ENCODE data around the gene CD180. TPM values are rescaled to one million over a fixed set of nuclear protein-coding genes. Genes with fewer than 3 reads are reported as not detected.

Gene CD180
- total RNA-seq, 3 donors from 2014 or later, result 0.98 to 4.6 (median 2.8) TPM

- no peaks in the 10 kb centered on the region for H3K27me3 ChIP-seq
- no peak overlapping the region for H3K4me3 ChIP-seq
- no peaks in the 10 kb centered on the region for H3K9me3 ChIP-seq
- no peak overlapping the region for H3K27ac ChIP-seq
- intact Hi-C loops (cut with DNase I; ENCODE audit: low total_unique reads), result no loop called here
- H3K36me3 ChIP-seq, result no peaks in the 10 kb centered on the region
- TF ChIP-seq, protein P1, sequence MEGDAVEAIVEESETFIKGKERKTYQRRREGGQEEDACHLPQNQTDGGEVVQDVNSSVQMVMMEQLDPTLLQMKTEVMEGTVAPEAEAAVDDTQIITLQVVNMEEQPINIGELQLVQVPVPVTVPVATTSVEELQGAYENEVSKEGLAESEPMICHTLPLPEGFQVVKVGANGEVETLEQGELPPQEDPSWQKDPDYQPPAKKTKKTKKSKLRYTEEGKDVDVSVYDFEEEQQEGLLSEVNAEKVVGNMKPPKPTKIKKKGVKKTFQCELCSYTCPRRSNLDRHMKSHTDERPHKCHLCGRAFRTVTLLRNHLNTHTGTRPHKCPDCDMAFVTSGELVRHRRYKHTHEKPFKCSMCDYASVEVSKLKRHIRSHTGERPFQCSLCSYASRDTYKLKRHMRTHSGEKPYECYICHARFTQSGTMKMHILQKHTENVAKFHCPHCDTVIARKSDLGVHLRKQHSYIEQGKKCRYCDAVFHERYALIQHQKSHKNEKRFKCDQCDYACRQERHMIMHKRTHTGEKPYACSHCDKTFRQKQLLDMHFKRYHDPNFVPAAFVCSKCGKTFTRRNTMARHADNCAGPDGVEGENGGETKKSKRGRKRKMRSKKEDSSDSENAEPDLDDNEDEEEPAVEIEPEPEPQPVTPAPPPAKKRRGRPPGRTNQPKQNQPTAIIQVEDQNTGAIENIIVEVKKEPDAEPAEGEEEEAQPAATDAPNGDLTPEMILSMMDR (IDR thresholded peaks at IDR 0.05), result no peak
- no peak for TF ChIP-seq POLR2A (IDR thresholded peaks at IDR 0.05)
- no peak for TF ChIP-seq POLR2AphosphoS5 (IDR thresholded peaks at IDR 0.05)
- H3K4me1 ChIP-seq, result no peaks in the 10 kb centered on the region
- no peak for DNase-seq (ENCODE audit: low spot score in 2 of 2)
Observed at GRCh38 chr5:67133217-67133616, 63.4 kb downstream of the CD180 start.

- H3K4me1 ChIP-seq, result no peaks in the 10 kb centered on the region
- no peak for TF ChIP-seq POLR2A (IDR thresholded peaks at IDR 0.05)
- TF ChIP-seq, protein P1 (IDR thresholded peaks at IDR 0.05), result no peak
- TF ChIP-seq POLR2AphosphoS5 (IDR thresholded peaks at IDR 0.05), result no peak
- H3K27me3 ChIP-seq, result no peaks in the 10 kb centered on the region
- no peak overlapping the region for H3K27ac ChIP-seq
- no peak for DNase-seq (ENCODE audit: low spot score in 2 of 2)
- no peaks in the 10 kb centered on the region for H3K36me3 ChIP-seq
- intact Hi-C loops (cut with DNase I; ENCODE audit: low total_unique reads), result no loop called here
- H3K4me3 ChIP-seq, result no peak overlapping the region
- H3K9me3 ChIP-seq, result no peaks in the 10 kb centered on the region
Observed at GRCh38 chr5:67129768-67130167, 66.8 kb downstream of the CD180 start.

Measured in breast epithelium (tissue), 4 donors.